AG04450 (cell line): ENCODE results near the gene PRR36. TPM values are rescaled to one million over a fixed set of nuclear protein-coding genes. Genes with fewer than 3 reads are reported as not detected.
"Not testable (repeated sequence)": the region's sequence is repeated elsewhere in the genome, so short reads cannot be mapped to it uniquely, and the experiment has no call there.

Experiments
- CTCF ChIA-PET: fragments of 300-600, 350-600 bp; formaldehyde crosslinking; extraction: SDS; loops from one replicate; lab custom pipeline; 2022; ENCODE audit warnings: antibody characterized with exemption, inconsistent platforms; lab: Charles Lee
- POLR2A ChIA-PET: fragments of 350-600 bp; formaldehyde crosslinking; extraction: SDS; loops from one replicate; lab custom pipeline; 2021; ENCODE audit warnings: antibody characterized with exemption, inconsistent platforms; lab: Yijun Ruan, JAX
- DNase-seq: peaks from one replicate; pipeline ENCODE4 v3.0.0-alpha.2; 2011; ENCODE audit warnings: low read depth, low spot score
- H3K27ac ChIP-seq: one replicate; pipeline ENCODE4 v1.5.1; 2012; ENCODE audit warnings: low read depth, low read length, control low read depth
- H3K27me3 ChIP-seq: one replicate; pipeline ENCODE4 v1.6.0; 2012; ENCODE audit warnings: low read length; ENCODE audit not compliant: control insufficient read depth, insufficient read depth
- H3K4me3 ChIP-seq: 2 replicates; pipeline ENCODE4 v1.5.1; 2011; ENCODE audit warnings: mild to moderate bottlenecking, low read depth, low read length, control low read depth
- H3K9me3 ChIP-seq: 2 replicates; pipeline ENCODE4 v1.5.1; 2012; ENCODE audit warnings: low read length; ENCODE audit not compliant: control insufficient read depth, insufficient read depth
- CTCF ChIP-seq: IDR thresholded peaks from 2 replicates; pipeline ENCODE4 v1.5.1; 2011; ENCODE audit warnings: low read depth, low read length, control low read depth, inconsistent platforms
- polyA plus RNA-seq: library from polyadenylated mRNA; depleted of rRNA; stranded (reverse); fragments of >200 nt; gene quantifications from 2 replicates; pipeline ENCODE4 v1.2.3, GENCODE V29; 2011

PRR36 gene
- polyA plus RNA-seq, 1 experiment, result not detected

DNA sequence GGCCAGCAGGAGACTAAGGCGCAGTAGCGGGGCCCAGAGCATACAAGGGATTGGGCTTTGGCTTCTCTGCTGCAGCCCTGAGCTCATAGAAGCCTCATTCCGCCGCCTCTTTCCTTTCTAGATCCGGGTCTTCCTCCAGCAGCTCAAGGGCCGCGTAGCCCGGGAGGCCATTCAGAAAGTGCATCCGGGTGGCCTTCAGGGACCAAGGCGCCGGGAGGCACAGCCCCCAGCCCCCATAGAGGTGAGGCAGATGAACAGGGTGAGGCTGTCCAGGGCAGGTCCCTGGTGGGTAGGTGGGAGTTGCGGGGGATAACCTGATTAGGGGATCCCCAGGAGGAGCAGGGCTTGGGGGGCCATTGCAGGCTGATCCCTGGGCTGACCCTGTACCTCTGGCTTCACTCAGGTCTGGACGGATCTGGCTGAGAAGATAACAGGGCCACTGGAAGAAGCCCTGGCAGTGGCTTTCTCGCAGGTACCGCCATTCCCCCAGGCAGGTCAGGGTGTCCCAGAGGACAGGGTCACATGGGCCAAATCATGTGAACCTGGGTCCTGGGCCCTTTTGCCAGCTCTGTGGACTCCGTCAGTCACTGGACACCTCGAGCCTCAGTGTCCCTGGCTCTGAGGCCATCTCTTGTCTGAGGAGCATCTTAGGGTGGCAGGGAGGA is 47.2 kb upstream of the PRR36 start:
- Histone ChIP-seq H3K9me3 (no peaks in the 10 kb centered on the region), H3K27ac (peak overlapping the region; percentile 75), H3K4me3 (peak overlapping the region; percentile 67), H3K27me3 (no peaks in the 10 kb centered on the region)
- CTCF ChIA-PET, result interaction anchor here (1.4 to 2.6 kb wide), 6 partner anchors 8 to 353 kb away, joined by 3 to 15 read pairs (median 12); partner anchors contain the start of genes MAP2K7 and TIMM44
- no peak for DNase-seq
- POLR2A ChIA-PET, result interaction anchor here (0.6 to 2.9 kb wide), 7 partner anchors 10 to 680 kb away, joined by 4 to 19 read pairs (median 6); partner anchors contain the start of genes MAP2K7 and TIMM44
- no peak for TF ChIP-seq CTCF

- Histone ChIP-seq H3K27ac (peak overlapping the region; percentile 75), H3K4me3 (peak overlapping the region; percentile 70), H3K9me3 (no peaks in the 10 kb centered on the region), H3K27me3 (peaks cover 4% of the 10 kb centered on the region)
- peak; percentile 94 for DNase-seq
- no peak for TF ChIP-seq CTCF
- ChIA-PET POLR2A (interaction anchor here (0.7 to 2.9 kb wide), 9 partner anchors 11 to 434 kb away, joined by 3 to 19 read pairs (median 5); partner anchors contain the start of genes MAP2K7, MCOLN1 and TIMM44), CTCF (interaction anchor here (0.5 to 2.6 kb wide), 10 partner anchors 8 to 567 kb away, joined by 3 to 15 read pairs (median 10); partner anchors contain the start of genes MAP2K7 and TIMM44)
These were observed 46.5 kb upstream of the PRR36 start for GRCh38 chr19:7920519-7921301.

DNA sequence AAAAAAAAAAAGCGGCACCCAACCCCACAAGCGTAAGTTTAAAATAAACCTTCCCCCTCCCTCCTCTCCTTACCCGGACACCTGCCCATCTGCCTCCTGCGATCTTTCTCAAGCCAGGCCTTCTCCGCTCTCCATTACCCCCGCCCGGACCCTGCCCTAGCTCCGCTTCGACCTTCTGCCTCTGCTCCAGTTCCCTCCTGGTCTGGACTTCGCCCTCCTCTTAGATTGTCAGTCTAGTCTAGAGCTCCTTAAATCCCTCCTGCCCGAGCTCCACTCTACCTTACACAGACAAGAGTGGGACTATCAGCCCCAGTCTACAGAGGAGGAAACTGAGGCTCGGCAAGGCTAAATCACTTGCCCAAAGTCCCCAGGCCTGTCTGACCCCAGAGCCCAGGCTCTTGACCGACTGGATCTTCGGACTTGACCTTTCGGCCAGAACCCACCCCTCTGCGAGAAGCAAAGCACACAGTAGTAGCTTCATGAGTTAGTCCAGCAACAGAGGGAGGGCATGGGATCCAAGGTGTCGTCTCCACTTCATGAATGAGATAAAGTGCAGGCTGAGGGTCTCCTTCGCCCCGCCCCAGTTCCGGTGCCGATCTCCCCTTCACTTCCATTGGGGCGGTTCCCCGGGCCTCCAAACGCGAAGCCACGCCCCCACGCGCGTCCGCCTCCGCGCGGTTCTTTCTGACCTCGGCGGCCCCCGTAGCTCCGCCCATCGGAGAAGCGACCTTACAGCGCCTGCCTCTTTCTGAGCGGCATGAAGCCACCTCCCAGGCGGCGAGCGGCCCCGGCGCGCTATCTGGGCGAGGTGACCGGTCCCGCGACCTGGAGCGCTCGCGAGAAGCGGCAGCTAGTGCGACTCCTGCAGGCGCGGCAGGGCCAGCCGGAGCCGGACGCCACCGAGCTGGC is 45.7 kb upstream of the PRR36 start, which contains the start of gene SNAPC2:
Gene SNAPC2 (plus strand): TSS at position 729 of the 909 bp plus-strand sequence. CDS start 29 bp downstream, at position 758.
- H3K27ac ChIP-seq, result peak within 1 kb of the TSS; percentile 75
- POLR2A ChIA-PET, result interaction anchor here (0.5 to 2.9 kb wide), 11 partner anchors 11 to 397 kb away, joined by 3 to 19 read pairs (median 5); partner anchors contain the start of genes LRRC8E, MAP2K7, MCOLN1 and TIMM44
- H3K27me3 ChIP-seq, result peaks cover 7% of the 10 kb centered on the region
- CTCF ChIA-PET, result interaction anchor here (0.7 to 3.0 kb wide), 11 partner anchors 8 to 566 kb away, joined by 3 to 15 read pairs (median 10); partner anchors contain the start of genes MAP2K7 and TIMM44
- no peak for TF ChIP-seq CTCF
- peak within 1 kb of the TSS; percentile 70 for H3K4me3 ChIP-seq
- H3K9me3 ChIP-seq, result no peaks in the 10 kb centered on the region
- DNase-seq, result peak; percentile 88

DNA sequence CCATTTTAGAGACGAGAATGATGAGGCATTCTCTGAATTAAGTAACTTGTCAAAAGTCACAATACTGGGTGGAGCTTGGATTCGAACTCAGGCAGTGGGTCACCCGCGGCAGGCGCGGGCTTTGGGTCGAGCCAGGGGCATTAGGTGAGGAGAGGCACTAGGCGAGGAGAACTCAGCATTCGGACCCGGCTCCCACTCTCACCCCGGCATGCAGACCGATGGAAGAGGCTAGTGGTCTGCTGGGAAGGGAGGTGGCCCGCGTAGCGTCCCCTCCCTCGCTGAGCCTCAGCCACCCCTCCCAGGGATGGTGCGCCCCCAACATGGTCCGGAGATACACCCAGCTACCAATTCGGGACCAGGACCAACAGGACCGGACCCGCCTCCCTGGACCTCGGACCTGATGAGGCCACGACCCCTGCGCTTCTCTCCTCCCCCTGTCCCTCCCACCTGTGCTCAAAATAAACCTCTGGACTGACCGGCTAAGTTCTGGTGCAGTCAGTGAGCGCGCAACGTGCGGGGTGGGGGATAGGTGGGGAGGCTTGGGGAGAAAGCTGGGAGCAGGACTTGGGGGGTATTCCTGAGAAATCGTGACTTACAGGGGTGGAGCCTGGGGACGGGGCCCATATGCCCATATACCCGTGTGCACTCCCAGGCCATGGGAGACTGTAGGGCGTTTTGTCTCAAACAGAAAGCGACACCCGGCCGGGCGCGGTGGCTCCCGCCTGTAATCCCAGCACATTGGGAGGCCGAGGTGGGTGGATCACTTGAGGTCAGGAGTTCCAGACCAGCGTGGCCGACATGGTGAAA is 44.6 kb upstream of the PRR36 start:
- Histone ChIP-seq H3K27me3 (peaks cover 7% of the 10 kb centered on the region), H3K4me3 (no peak overlapping the region), H3K27ac (no peak overlapping the region), H3K9me3 (no peaks in the 10 kb centered on the region; the same call in 1 of the 2 replicates)
- no peak for TF ChIP-seq CTCF
- no peak for DNase-seq
- CTCF ChIA-PET, result interaction anchor here (0.7 to 3.0 kb wide), 10 partner anchors 10 to 351 kb away, joined by 3 to 15 read pairs (median 6); partner anchors contain the start of gene TIMM44
- POLR2A ChIA-PET, result interaction anchor here (0.5 to 2.9 kb wide), 3 partner anchors 10 to 48 kb away, joined by 8 to 19 read pairs (median 17); partner anchors contain the start of gene MAP2K7

DNA sequence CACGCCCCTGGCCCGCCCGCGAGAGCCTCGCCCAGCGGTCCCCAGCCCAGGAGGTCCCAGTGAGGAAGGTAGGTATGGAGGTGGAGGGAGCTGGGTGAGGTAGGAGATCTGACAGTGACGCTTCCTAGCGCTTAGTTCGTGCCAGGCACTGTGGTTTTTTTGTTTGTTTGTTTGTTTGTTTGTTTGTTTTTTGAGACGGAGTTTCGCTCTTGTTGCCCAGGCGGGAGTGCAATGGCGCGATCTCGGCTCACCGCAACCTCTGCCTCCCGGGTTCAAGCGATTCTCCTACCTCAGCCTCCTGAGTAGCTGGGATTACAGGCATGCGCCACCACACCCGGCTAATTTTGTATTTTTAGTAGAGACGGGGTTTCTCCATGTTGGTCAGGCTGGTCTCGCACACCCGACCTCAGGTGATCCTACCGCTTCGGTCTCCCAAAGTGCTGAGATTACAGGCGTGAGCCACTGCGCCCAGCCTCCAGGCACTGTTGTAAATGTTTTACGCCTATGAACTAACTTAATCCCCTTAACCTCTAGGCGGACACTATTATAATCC is 43.9 kb upstream of the PRR36 start:
- H3K9me3 ChIP-seq, DNase-seq, H3K27me3 ChIP-seq, H3K27ac ChIP-seq: not testable (repeated sequence)
- H3K4me3 ChIP-seq, result peak overlapping the region; percentile 43; the same call in 1 of the 2 replicates
- ChIA-PET CTCF (interaction anchor here (0.7 to 3.0 kb wide), 8 partner anchors 9 to 350 kb away, joined by 3 to 12 read pairs (median 5); partner anchors contain the start of gene TIMM44), POLR2A (interaction anchor here (1.1 to 3.9 kb wide), 3 partner anchors 10 to 15 kb away, joined by 4 to 17 read pairs (median 16); partner anchors contain the start of gene MAP2K7)
